DMS153 treated with DMSO at 0.1 percent for 48 hours (cell line): Measurements from ENCODE around the gene C10orf67.
"Not testable (repeated sequence)": the region's sequence is repeated elsewhere in the genome, so short reads cannot be mapped to it uniquely, and the experiment has no call there.

Experiments
- DNase-seq: peaks from one replicate; lab custom pipeline; 2025; ENCODE audit not compliant: unreplicated experiment; lab: John Stamatoyannopoulos, UW

The C10orf67 gene

DNA sequence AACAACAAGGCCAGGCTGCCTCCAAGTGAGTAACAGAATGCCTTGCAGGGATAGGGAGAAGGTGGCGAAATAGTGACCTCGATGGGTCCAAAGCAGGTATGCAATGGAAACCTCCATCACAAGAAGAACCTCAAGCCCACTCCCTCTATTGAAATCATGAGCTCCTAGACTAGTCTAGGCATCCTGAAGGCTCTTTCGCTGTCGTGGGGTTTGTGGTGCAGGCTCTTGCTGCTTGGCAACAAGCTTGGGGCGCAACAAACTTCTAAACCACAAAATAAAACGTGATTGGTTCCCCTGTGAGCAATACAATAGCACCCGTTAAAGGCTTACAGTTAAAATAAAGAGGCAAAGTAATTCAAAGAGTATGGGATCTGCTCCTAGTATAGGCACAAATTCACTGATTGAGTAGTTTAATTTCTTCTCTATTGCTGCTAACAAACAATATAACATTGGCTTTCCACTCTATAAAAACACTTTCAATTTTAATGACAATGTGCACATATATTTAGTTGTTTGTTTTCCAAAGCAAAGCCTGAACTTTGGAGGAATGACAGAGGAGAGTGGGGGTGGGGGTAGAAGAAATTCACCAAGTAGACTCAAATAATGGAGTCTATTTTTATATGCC, 64.1 kb downstream of the C10orf67 start:
- no peak for DNase-seq

- DNase-seq: no peak
Measured at GRCh38 chr10:23275355-23275754, 69.2 kb downstream of the C10orf67 start.

GRCh38 chr10:23274179-23274578, 70.4 kb downstream of the C10orf67 start:
- DNase-seq: not testable (repeated sequence)

- DNase-seq: no peak
Measured at GRCh38 chr10:23270531-23270930, 74.1 kb downstream of the C10orf67 start.

GRCh38 chr10:23263441-23264164, 81.0 kb downstream of the C10orf67 start:
- DNase-seq: no peak

DNA sequence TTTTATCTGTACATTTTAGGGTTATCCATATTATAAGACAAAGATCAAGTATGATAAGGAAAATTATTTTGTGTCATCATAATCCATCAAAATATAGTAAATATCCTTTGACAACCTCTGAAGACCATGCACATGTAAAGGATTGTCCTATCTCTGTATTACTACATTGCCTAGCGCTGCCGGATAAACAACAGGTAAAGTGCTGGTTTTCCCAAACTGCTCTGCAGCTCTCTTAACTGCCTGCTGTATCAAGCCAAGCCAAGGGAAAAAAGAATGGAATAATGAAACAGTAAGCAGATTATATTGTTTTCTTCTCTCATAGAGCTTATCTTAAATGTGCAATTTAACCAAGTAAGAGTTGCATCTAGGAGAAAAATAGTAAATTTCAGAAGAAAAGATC, 81.7 kb downstream of the C10orf67 start:
- no peak for DNase-seq

- no peak for DNase-seq
Measured at GRCh38 chr10:23258516-23258915, 86.1 kb downstream of the C10orf67 start.

DNA sequence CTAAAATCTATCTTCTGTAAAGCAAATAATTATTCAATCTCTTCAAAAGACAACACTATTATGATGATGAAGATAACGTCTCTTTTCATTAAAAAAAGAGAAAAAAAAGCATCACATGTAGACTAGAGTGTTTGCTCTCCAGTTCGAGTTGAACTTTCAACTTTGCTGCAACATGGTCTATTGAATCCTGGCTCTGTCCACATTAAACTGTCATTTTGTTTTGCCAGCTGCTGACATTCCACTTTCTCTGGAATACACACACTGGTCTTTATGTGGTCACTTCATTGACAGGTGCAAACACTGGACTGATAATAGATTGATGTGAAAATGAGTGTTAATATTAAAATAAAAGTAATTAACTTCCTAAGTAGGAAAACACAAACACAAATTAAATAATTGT, 90.8 kb downstream of the C10orf67 start:
- no peak for DNase-seq

DNA sequence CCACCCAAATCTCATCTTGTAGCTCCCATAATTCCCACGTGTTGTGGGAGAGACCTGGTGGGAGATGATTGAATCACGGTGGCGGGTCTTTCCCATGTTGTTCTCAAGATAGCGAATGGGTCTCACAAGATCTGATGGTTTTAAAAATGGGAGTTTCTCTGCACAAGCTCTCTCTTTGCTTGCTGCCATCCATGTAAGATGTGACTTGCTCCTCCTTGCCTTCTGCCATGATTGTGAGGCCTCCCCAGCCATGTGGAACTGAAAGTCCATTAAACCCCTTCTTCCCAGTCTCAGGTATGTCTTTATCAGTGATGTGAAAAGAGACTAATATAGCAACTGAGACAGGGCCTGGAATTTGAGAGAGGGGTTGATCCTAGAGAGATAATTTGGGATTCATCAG, 91.7 kb downstream of the C10orf67 start:
- not testable (repeated sequence) for DNase-seq

- not testable (repeated sequence) for DNase-seq
Measured at GRCh38 chr10:23241779-23242178, 102.8 kb downstream of the C10orf67 start.

GRCh38 chr10:23238015-23238414, 106.6 kb downstream of the C10orf67 start:
- DNase-seq: no peak

GRCh38 chr10:23230582-23230981, 114.0 kb downstream of the C10orf67 start:
- no peak for DNase-seq

- DNase-seq: no peak
Measured at GRCh38 chr10:23217471-23217870, 127.1 kb downstream of the C10orf67 start.

GRCh38 chr10:23205972-23206642, 138.5 kb downstream of the C10orf67 start:
- no peak for DNase-seq

DNA sequence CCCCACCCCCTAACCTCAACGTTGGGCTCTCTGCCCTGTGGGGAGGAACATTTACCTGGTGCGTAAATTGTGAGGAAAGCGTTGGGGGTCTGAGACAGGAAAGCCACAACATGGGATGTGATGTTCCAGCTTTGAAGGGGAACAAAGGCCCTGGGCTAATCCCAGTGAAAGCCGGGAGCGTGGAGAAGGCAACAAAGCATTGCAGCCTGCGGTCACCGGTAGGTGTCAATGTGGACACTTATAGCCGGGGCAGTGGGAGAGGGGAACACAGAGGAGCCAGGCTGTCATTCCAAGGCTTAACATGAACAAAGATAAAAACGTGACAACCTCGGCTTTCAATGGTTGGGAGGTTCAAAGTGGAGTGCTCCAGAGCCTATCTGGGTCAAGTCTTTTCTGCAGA, 139.8 kb downstream of the C10orf67 start:
- no peak for DNase-seq

DNA sequence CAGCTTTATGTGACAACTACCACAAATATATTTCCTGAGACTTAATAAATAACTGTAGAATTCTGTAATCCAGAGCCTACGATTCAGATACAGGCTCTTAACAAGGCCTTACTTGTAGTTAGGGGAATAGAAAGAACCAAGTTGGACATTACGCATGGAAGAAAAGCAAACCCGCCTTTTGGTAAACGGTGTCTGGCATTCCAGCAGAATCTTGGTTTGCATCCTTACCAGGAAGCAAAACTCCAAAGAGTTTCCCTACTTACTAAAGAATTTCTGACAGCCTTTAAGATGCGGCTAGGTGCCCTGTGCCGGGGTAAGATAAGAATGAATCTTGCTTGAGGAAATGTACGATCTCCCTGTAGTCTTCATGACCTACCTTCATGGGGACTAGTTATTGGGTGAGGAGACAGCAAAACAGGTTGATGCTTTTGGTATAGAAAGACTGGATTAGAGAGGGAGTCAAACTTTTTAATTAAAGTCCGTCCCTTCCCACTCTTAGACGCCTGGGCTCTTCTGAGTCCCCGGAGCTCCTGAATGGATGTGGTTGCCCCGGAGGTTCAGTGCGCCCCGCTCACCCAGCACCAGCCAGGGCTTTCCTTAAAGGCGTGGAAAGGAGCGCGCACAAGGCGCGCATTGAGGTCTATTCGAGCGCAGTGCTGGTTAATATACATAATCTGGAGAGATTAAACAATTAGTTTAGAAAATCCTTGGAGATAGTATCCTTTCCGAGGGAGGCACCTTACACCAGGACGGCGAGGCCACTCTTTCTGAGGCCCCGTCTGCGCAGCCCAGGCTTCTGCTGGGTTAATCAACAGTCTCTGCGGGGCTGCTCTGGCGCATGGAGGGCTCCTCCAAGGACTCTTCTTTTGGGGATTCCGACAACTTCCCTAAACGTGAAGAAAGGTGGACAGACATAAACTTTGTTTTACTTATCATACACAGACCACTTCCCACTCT, 140.9 kb downstream of the C10orf67 start:
- no peak for DNase-seq

DNA sequence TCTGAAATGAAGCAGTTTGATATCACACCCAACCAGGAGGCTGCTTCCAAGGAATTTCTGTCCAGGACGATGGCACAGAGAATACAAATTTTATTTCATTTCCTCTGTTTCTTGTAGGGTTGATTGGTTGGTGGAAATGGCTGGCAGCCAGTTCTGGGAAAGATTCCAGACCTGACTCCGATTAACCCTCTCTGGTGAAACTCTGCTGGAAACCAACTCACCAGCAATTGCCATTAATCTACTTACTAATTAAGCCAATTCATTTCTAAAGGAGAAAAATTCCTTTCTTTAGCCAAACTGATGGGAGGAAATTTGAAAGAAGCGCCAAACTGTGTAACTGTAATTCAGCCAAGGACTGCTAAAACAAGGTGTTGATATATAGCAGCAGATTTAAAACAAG, 141.8 kb downstream of the C10orf67 start:
- no peak for DNase-seq

- no peak for DNase-seq
Measured at GRCh38 chr10:23201837-23202236, 142.8 kb downstream of the C10orf67 start.

DNA sequence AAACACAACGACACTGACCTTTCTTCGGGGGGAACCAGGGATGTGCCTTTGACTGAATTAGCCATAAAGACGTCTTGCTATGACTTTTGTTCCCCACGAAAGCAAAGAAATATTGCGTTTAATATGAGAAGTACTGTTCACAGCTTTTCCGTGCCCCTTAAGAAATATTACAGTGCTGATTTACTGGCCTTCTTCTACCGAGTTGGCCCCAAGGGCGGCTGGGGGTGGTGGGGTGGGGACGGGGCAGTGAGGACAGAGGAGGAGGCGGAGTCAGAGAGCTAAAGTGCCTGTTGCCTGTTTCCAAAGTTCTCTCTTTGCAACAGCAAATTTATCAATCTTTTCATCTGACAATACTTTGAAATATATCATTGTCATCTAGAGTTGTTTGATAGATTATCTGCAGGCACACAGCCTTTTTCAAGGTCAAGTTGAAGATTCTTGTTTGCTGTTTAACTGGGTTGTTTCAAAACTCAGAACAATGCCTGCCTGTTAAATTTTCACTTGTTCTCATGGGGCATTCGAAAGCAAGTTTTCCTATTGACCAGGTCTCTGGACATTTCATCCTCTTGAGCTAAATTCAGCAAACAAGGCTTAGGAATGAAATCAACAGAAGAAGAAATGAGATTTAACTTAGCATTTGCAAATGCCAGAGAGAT, 143.5 kb downstream of the C10orf67 start:
- no peak for DNase-seq

DNA sequence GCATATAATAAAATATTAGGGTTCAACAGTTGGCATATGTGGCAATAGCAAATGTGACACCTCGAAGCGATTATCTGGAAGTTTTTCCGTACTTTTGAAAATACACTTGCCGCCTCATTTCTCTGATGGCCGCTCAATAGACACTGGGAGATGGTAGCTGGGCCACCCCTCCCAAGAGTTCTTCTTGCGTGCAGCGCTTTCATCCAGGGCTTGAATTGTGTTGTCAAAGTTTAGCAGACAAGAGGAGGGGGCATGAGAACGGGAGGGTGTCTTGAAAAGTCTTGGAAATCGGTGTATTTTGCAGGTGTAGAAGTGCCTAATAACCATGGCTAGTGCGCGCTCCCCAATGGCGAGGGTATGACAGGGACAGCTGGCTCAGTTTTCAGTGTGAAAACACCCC, 144.0 kb downstream of the C10orf67 start:
- no peak for DNase-seq
